Neutrophil (primary cell): ENCODE measurements around the gene MYBPH.
A peak's percentile ranks its signal among the peaks of the same experiment; 100 is the strongest.

Source experiments
- H3K27ac ChIP-seq: fragments of 200-600 bp; sonication (generic); 2 replicates; pipeline ENCODE4 v1.5.1; 2016; ENCODE audit warnings: mild to moderate bottlenecking, moderate library complexity
- H3K27me3 ChIP-seq: fragments of 200-600 bp; sonication (generic); 2 replicates; pipeline ENCODE4 v1.6.0; 2016; ENCODE audit warnings: mild to moderate bottlenecking
- H3K36me3 ChIP-seq: fragments of 200-600 bp; sonication (generic); 2 replicates; pipeline ENCODE4 v1.5.1; 2017
- H3K4me1 ChIP-seq, 2 experiments: fragments of 200-600 bp in 1 of 2; sonication (generic) in 1 of 2; 1 replicate in 1 of 2; 2 replicates in 1 of 2; pipeline versions ENCODE4 v1.5.1 to v1.6.1; 2013 to 2016; ENCODE audit warnings: low read depth in 1 of 2, low read length in 1 of 2, mild to moderate bottlenecking in 1 of 2, moderate library complexity in 1 of 2; ENCODE audit not compliant: control insufficient read depth in 1 of 2, insufficient read depth in 1 of 2
- H3K4me3 ChIP-seq, 2 experiments: fragments of 200-600 bp in 1 of 2; sonication (generic) in 1 of 2; 1 replicate in 1 of 2; 2 replicates in 1 of 2; pipeline ENCODE4 v1.5.1; 2013 to 2016; ENCODE audit warnings: low read depth in 1 of 2, low read length in 1 of 2, mild to moderate bottlenecking in 1 of 2, moderate library complexity in 1 of 2
- H3K9me3 ChIP-seq: fragments of 200-600 bp; sonication (generic); 2 replicates; pipeline ENCODE4 v1.5.1; 2016
- CTCF ChIP-seq: fragments of 200-600 bp; sonication (generic); IDR thresholded peaks from 2 replicates; pipeline ENCODE4 v1.5.1; 2016; ENCODE audit warnings: antibody characterized with exemption

The MYBPH gene

GRCh38 chr1:203190949-203191348 is 15.3 kb upstream of the MYBPH start:
- Histone ChIP-seq H3K9me3 (no peaks in the 10 kb centered on the region), H3K4me3 (no peak overlapping the region), H3K27ac (no peak overlapping the region), H3K27me3 (no peaks in the 10 kb centered on the region), H3K4me1 (peaks cover 47 to 48% of the 10 kb centered on the region in 2 experiments), H3K36me3 (no peaks in the 10 kb centered on the region)
- no peak for TF ChIP-seq CTCF

- no peak overlapping the region for H3K4me3 ChIP-seq
- H3K9me3 ChIP-seq, result no peaks in the 10 kb centered on the region
- H3K27ac ChIP-seq, result peak overlapping the region; percentile 95
- no peaks in the 10 kb centered on the region for H3K27me3 ChIP-seq
- peaks cover 57 to 58% of the 10 kb centered on the region in 2 experiments for H3K4me1 ChIP-seq
- peaks cover 2% of the 10 kb centered on the region for H3K36me3 ChIP-seq
- no peak for TF ChIP-seq CTCF
Observed at GRCh38 chr1:203189951-203190352, 14.3 kb upstream of the MYBPH start.

GRCh38 chr1:203188686-203189232 is 13.1 kb upstream of the MYBPH start:
- TF ChIP-seq CTCF, result no peak
- peaks cover 14% of the 10 kb centered on the region for H3K36me3 ChIP-seq
- H3K9me3 ChIP-seq, result no peaks in the 10 kb centered on the region
- H3K4me3 ChIP-seq, result no peak overlapping the region
- H3K4me1 ChIP-seq, result peaks cover 69 to 70% of the 10 kb centered on the region in 2 experiments
- H3K27ac ChIP-seq, result peak overlapping the region; percentile 95
- no peaks in the 10 kb centered on the region for H3K27me3 ChIP-seq

GRCh38 chr1:203187689-203188264 is 12.2 kb upstream of the MYBPH start:
- peak overlapping the region; percentile 95 for H3K27ac ChIP-seq
- no peak for TF ChIP-seq CTCF
- H3K4me3 ChIP-seq, result peak overlapping the region in 1 of 2 experiments; percentile 73
- no peaks in the 10 kb centered on the region for H3K9me3 ChIP-seq
- H3K27me3 ChIP-seq, result no peaks in the 10 kb centered on the region
- H3K4me1 ChIP-seq, result peaks cover 79% of the 10 kb centered on the region in 2 experiments
- H3K36me3 ChIP-seq, result peaks cover 23% of the 10 kb centered on the region

GRCh38 chr1:203187304-203187685 is 11.7 kb upstream of the MYBPH start:
- Histone ChIP-seq H3K27me3 (no peaks in the 10 kb centered on the region), H3K4me3 (peak overlapping the region; percentile 60 to 73), H3K36me3 (peaks cover 28% of the 10 kb centered on the region), H3K4me1 (peaks cover 84% of the 10 kb centered on the region in 2 experiments), H3K9me3 (no peaks in the 10 kb centered on the region), H3K27ac (peak overlapping the region; percentile 95)
- TF ChIP-seq CTCF, result no peak
